ENCODE results near the gene TM4SF18. TPM values are rescaled to one million over a fixed set of nuclear protein-coding genes. Genes with fewer than 3 reads are reported as not detected.
A peak's percentile ranks its signal among the peaks of the same experiment; 100 is the strongest.

TM4SF18 gene
- total RNA-seq, 3 donors from 2014 or later = 7.2 to 43.8 (median 25.9) TPM

DNA sequence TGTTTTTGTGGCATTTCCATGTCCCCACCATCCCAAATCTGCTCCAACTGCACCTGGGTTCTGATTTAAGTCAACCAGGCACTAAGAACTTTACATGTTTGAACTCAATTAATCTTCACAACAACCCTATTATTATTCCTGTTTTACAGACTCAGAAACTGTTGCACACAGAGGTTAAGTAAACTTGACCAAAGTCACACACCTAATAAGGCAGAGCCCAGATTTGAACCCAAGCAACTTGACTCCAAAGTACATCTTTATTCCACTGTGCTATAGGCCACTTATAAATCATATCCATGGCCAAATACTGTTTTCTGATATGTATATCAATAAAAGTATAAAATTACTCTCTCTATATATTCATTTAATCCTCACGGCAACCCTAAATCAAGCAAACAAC lies 16.4 kb downstream of the TM4SF18 start:
- H3K9me3 ChIP-seq = no peaks in the 10 kb centered on the region
- no peak for TF ChIP-seq POLR2A (IDR thresholded peaks at IDR 0.05)
- H3K4me1 ChIP-seq = no peaks in the 10 kb centered on the region
- no peaks in the 10 kb centered on the region for H3K36me3 ChIP-seq
- no peak overlapping the region for H3K4me3 ChIP-seq
- H3K27ac ChIP-seq = no peak overlapping the region
- no peak for DNase-seq (ENCODE audit: low spot score in 2 of 2)
- intact Hi-C loops (cut with DNase I; ENCODE audit: low total_unique reads) = no loop called here
- H3K27me3 ChIP-seq = no peaks in the 10 kb centered on the region

DNA sequence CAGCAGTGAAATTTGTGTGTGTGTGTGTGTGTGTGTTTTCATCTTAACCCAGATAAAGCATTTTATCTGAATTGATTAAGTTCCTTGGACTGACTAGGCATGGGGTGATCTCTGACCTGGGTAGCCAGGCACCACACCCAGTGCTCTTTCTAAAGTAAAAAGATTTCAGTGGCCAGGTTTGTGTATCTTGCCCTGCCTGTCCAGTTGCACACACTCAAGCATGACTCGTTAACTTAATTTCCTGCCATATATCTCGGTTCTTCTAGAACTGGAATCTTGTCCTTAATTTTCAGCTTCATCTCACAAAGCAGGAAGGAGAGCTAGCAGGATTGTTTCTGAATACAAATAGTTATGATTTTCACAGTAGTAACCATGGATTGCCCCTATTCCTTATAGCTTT lies 17.0 kb downstream of the TM4SF18 start:
- Histone ChIP-seq H3K9me3 (no peaks in the 10 kb centered on the region), H3K4me1 (no peaks in the 10 kb centered on the region), H3K27me3 (no peaks in the 10 kb centered on the region), H3K4me3 (no peak overlapping the region), H3K27ac (no peak overlapping the region), H3K36me3 (no peaks in the 10 kb centered on the region)
- TF ChIP-seq POLR2A (IDR thresholded peaks at IDR 0.05) = no peak
- TF ChIP-seq, protein P1, sequence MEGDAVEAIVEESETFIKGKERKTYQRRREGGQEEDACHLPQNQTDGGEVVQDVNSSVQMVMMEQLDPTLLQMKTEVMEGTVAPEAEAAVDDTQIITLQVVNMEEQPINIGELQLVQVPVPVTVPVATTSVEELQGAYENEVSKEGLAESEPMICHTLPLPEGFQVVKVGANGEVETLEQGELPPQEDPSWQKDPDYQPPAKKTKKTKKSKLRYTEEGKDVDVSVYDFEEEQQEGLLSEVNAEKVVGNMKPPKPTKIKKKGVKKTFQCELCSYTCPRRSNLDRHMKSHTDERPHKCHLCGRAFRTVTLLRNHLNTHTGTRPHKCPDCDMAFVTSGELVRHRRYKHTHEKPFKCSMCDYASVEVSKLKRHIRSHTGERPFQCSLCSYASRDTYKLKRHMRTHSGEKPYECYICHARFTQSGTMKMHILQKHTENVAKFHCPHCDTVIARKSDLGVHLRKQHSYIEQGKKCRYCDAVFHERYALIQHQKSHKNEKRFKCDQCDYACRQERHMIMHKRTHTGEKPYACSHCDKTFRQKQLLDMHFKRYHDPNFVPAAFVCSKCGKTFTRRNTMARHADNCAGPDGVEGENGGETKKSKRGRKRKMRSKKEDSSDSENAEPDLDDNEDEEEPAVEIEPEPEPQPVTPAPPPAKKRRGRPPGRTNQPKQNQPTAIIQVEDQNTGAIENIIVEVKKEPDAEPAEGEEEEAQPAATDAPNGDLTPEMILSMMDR (IDR thresholded peaks at IDR 0.05) = no peak
- TF ChIP-seq POLR2AphosphoS5 (IDR thresholded peaks at IDR 0.05) = no peak
- no peak for DNase-seq (ENCODE audit: low spot score in 2 of 2)
- intact Hi-C loops (cut with DNase I; ENCODE audit: low total_unique reads) = no loop called here

DNA sequence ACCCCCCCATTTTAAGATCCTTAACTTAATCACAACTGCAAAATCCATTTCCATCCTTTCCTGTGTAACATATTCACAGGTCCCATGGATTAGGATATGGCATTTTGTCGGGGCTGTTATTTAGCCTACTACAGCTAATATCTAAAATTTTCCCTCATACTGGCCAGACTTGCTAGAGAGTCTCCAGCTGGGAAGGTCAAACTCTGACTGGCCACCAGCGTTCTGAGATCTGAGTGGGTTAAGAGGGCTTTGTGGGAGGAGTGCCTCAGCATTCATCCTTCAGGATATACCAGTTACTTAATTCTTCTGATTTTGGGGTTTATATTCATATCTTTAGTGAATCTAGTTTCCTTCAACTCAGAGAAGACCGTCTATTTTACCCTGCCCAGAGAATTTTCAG lies 17.7 kb downstream of the TM4SF18 start:
- H3K9me3 ChIP-seq = no peaks in the 10 kb centered on the region
- no peak for DNase-seq (ENCODE audit: low spot score in 2 of 2)

DNA sequence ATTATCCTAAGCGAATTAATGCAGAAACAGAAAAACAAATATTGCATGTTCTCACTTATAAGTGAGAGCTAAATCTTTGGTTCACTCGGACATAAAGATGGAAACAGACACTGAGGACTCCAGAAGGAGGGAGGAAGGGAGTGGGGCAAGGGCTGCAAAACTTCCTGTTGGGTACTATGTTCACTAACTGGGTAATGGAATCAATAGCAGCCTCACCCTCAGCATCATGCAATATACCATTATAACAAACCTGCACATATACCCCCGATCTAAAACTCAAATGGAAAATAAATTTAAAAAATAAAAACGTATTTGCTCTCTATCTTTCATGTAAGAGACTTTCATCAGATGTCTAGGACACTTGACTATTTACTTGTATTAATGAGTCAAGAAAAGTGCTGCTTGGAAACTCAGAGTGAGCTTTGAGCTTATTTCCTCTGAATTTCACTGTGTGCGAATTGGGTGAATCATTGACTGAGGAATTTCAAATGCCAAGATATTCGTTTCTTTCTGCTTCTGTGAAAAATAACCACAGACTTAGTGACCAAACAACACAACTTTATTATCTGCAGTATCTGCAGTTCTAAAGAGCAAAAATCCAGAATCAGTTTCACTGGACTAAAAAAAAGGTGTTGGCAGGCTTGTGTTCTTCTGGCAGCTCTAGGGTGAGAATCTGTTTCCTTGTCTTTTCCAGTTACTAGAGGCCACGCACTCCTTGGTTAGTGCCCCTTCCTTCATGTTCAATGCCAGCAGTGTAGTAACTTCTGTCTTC lies 18.4 kb downstream of the TM4SF18 start:
- TF ChIP-seq, protein P1 (IDR thresholded peaks at IDR 0.05) = no peak
- no peak for TF ChIP-seq POLR2AphosphoS5 (IDR thresholded peaks at IDR 0.05)
- TF ChIP-seq POLR2A (IDR thresholded peaks at IDR 0.05) = no peak
- Histone ChIP-seq H3K27ac (peak overlapping the region in 1 of 2 donors; percentile 20), H3K27me3 (no peaks in the 10 kb centered on the region), H3K4me1 (no peaks in the 10 kb centered on the region), H3K36me3 (no peaks in the 10 kb centered on the region), H3K4me3 (no peak overlapping the region), H3K9me3 (no peaks in the 10 kb centered on the region)
- intact Hi-C loops (cut with DNase I; ENCODE audit: low total_unique reads) = no loop called here
- no peak for DNase-seq (ENCODE audit: low spot score in 2 of 2)

More for the DNA sequence above, 17.7 kb downstream of the TM4SF18 start:
- Histone ChIP-seq H3K27me3 (no peaks in the 10 kb centered on the region), H3K4me1 (no peaks in the 10 kb centered on the region), H3K27ac (peak overlapping the region in 1 of 2 donors; percentile 20), H3K36me3 (no peaks in the 10 kb centered on the region), H3K4me3 (no peak overlapping the region)
- intact Hi-C loops (cut with DNase I; ENCODE audit: low total_unique reads) = no loop called here
- TF ChIP-seq, protein P1 (IDR thresholded peaks at IDR 0.05) = no peak
- TF ChIP-seq POLR2AphosphoS5 (IDR thresholded peaks at IDR 0.05) (no peak), POLR2A (IDR thresholded peaks at IDR 0.05) (no peak)

DNA sequence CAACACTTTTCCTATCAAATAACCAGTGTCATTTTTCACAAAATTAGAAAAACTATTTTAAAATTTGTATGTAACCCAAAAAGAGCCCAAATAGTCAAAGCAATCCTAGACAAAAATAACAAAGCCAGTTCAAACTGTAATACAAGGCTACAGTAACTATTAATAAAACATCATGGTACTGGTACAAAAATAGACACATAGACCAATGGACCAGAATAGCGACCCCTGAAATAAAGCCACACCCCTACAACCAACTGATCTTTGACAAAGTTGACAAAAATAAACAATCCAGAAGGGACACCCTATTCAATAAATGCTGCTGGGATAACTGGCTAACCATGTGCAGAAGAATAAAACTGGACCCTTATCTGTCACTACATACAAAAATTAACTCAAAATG lies 19.9 kb downstream of the TM4SF18 start:
- H3K27me3 ChIP-seq = no peaks in the 10 kb centered on the region
- no peaks in the 10 kb centered on the region for H3K36me3 ChIP-seq
- H3K9me3 ChIP-seq = no peaks in the 10 kb centered on the region
- no peak for TF ChIP-seq POLR2AphosphoS5 (IDR thresholded peaks at IDR 0.05)
- no peak for TF ChIP-seq POLR2A (IDR thresholded peaks at IDR 0.05)
- TF ChIP-seq, protein P1 (IDR thresholded peaks at IDR 0.05) = no peak
- H3K27ac ChIP-seq = no peak overlapping the region
- intact Hi-C loops (cut with DNase I; ENCODE audit: low total_unique reads) = no loop called here
- no peaks in the 10 kb centered on the region for H3K4me1 ChIP-seq
- no peak for DNase-seq (ENCODE audit: low spot score in 2 of 2)
- H3K4me3 ChIP-seq = no peak overlapping the region

All from breast epithelium (tissue), 4 donors.